Measurements from ENCODE around the gene GPC6. TPM values are rescaled to one million over a fixed set of nuclear protein-coding genes. Genes with fewer than 3 reads are reported as not detected.

The GPC6 gene
- total RNA-seq, 1 donor from 2014 or later = 8.4 TPM

DNA sequence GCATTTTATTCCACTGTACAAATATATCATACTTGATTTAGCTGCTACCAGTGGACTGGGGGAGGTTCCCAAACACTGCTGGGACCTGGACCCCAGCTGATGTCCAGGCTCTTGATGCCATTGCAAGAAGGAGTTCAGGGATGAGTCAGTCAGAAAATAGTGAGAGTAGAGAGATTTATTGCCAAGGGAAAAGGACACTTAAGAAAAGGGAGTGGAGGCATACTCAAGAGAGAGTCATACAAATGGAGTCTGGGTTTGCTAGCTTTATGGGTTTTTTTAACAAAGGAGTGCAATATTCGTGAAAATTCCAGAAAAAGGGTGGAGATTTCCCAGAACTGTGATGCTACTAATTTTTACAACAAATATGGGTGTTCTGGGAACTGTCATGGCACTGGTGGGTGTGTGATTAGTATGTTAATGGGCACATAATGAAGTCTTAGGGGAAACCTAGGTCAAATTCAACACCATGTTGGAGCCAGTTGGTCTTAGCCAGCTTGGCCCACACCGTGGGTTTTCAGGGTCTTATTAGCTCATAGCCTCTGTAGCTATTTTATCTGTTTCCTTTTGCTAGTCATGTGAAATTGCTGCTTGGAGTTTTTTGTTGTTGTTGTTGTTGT is 36.2 kb downstream of the GPC6 start:
- no peaks in the 10 kb centered on the region for H3K27me3 ChIP-seq
- H3K4me3 ChIP-seq = no peak overlapping the region
- intact Hi-C loops (cut with DNase I) = no loop called here
- H3K27ac ChIP-seq = no peak overlapping the region
- ATAC-seq (no peak), DNase-seq (no peak)
- TF ChIP-seq, protein P1, sequence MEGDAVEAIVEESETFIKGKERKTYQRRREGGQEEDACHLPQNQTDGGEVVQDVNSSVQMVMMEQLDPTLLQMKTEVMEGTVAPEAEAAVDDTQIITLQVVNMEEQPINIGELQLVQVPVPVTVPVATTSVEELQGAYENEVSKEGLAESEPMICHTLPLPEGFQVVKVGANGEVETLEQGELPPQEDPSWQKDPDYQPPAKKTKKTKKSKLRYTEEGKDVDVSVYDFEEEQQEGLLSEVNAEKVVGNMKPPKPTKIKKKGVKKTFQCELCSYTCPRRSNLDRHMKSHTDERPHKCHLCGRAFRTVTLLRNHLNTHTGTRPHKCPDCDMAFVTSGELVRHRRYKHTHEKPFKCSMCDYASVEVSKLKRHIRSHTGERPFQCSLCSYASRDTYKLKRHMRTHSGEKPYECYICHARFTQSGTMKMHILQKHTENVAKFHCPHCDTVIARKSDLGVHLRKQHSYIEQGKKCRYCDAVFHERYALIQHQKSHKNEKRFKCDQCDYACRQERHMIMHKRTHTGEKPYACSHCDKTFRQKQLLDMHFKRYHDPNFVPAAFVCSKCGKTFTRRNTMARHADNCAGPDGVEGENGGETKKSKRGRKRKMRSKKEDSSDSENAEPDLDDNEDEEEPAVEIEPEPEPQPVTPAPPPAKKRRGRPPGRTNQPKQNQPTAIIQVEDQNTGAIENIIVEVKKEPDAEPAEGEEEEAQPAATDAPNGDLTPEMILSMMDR (IDR thresholded peaks at IDR 0.05) = no peak
- no peaks in the 10 kb centered on the region for H3K4me1 ChIP-seq
- H3K9me3 ChIP-seq = no peaks in the 10 kb centered on the region
- no peaks in the 10 kb centered on the region for H3K36me3 ChIP-seq

DNA sequence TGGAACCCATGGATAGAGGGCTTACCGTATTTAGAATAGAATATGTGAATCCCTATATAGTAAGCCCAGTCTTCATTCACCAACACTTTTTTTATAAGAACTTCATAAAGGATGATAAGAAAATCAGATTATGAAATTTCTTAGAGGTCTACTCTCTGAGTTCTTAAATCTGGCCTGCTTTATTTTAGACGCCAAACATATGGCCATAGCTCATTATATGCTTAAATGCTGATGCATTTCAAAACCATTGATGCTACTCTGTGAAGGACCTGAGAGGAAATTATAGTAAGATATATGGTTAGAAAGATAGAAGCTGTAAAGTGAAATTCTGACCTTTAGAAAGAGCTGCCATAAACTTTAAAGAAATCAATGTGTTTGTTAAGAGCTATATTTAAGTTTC is 38.3 kb downstream of the GPC6 start:
- DNase-seq = no peak
- Histone ChIP-seq H3K4me3 (no peak overlapping the region), H3K27me3 (no peaks in the 10 kb centered on the region), H3K36me3 (no peaks in the 10 kb centered on the region), H3K4me1 (no peaks in the 10 kb centered on the region), H3K27ac (no peak overlapping the region), H3K9me3 (no peaks in the 10 kb centered on the region)
- no peak for ATAC-seq
- intact Hi-C loops (cut with DNase I) = no loop called here
- TF ChIP-seq, protein P1 (IDR thresholded peaks at IDR 0.05) = no peak

DNA sequence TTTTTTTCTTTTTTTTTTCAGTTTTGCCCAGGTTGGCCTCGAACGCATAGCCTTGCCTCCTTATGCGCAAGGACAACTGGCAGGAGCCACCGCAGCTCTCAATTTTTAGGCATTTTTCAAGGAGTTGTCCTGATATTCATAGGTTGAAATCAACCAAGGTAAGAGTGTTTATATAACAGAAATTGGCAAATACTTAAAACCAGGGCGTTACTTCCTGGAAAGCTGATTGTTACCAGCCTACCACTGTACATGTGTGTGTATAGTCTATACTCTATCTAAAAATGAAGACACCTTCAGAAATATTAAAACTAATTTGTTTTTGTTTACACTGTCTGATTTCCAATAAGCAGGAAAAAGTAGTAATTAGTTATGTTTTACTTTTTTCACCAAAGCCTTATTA is 39.2 kb downstream of the GPC6 start:
- intact Hi-C loops (cut with DNase I) = no loop called here
- H3K27ac ChIP-seq = no peak overlapping the region
- H3K27me3 ChIP-seq = no peaks in the 10 kb centered on the region
- no peaks in the 10 kb centered on the region for H3K9me3 ChIP-seq
- DNase-seq = no peak
- H3K4me3 ChIP-seq = no peak overlapping the region
- ATAC-seq = peak; percentile 49
- H3K4me1 ChIP-seq = no peaks in the 10 kb centered on the region
- TF ChIP-seq, protein P1 (IDR thresholded peaks at IDR 0.05) = no peak
- no peaks in the 10 kb centered on the region for H3K36me3 ChIP-seq

DNA sequence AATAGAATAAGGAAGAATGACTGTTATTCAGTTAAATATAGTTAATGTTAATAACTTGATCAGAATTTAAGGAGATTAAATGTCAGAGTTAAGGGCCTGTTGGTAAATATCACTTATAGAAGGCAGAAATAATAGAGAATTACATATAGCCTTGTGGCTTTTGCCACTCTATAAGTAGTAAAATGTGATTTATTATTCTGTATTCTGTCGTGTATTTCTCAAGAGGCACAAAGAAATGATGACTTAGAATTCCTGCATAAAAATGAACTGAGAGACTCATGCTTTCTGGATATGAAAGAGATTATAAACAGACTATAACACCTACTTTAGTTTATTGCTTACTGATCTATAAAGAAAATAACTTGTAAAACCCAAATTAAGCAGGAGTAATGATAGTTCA is 40.1 kb downstream of the GPC6 start:
- Histone ChIP-seq H3K9me3 (no peaks in the 10 kb centered on the region), H3K27me3 (no peaks in the 10 kb centered on the region), H3K27ac (no peak overlapping the region), H3K4me1 (no peaks in the 10 kb centered on the region), H3K36me3 (no peaks in the 10 kb centered on the region), H3K4me3 (no peak overlapping the region)
- DNase-seq (no peak), ATAC-seq (no peak)
- TF ChIP-seq, protein P1 (IDR thresholded peaks at IDR 0.05) = no peak
- intact Hi-C loops (cut with DNase I) = no loop called here

DNA sequence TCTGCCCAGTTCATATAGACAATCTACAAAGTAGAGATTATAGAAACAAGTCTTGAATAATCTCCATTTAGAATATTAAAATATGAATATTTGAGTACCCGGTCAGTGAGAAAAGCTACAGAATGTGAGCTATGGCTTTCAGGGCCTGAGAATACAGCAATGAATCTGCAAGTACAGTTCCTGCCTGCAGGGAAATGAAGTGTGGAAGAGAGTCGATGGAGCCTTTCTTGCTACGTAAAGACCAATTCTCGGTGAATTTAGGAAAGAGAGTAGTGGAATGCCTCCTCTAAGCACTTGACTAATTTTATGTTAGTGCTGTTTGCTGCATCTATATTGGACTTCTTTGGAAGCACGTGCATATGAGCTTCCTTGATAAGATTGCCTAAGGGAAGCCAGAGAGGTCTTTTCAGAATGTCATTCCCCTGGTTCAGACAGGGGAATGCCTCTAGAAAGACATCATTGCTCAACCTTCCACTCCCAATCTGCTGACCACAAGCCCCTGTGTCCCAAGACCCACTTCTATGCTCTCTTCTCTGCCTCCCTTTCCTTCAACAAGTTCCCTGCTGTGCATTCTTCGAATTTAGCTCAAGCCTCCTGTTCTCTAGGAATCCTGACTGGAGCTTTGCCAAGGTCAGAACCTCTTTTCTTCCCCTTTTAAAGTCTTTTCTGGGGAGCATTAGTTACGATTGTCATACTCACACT is 41.9 kb downstream of the GPC6 start:
- DNase-seq = no peak
- Histone ChIP-seq H3K4me1 (no peaks in the 10 kb centered on the region), H3K9me3 (no peaks in the 10 kb centered on the region), H3K36me3 (no peaks in the 10 kb centered on the region), H3K27me3 (no peaks in the 10 kb centered on the region), H3K27ac (no peak overlapping the region), H3K4me3 (no peak overlapping the region)
- intact Hi-C loops (cut with DNase I) = no loop called here
- ATAC-seq = no peak
- TF ChIP-seq, protein P1 (IDR thresholded peaks at IDR 0.05) = no peak

Data from upper lobe of right lung (tissue), 1 donor.